Measurements from ENCODE around the gene VEGFA.

VEGFA gene

GRCh38 chr6:43788301-43788700, 18.3 kb downstream of the VEGFA start:
- DNase-seq, result no peak

GRCh38 chr6:43789447-43789846, 19.4 kb downstream of the VEGFA start:
- DNase-seq, result peak; percentile 63

GRCh38 chr6:43790031-43790430, 20.0 kb downstream of the VEGFA start:
- no peak for DNase-seq

- no peak for DNase-seq
These were observed 21.9 kb downstream of the VEGFA start for GRCh38 chr6:43791745-43792422.

GRCh38 chr6:43793154-43793874, 23.3 kb downstream of the VEGFA start:
- no peak for DNase-seq

- no peak for DNase-seq
These were observed 23.8 kb downstream of the VEGFA start for GRCh38 chr6:43793875-43794242.

GRCh38 chr6:43795421-43795820, 25.4 kb downstream of the VEGFA start:
- no peak for DNase-seq

- DNase-seq, result no peak
These were observed 26.2 kb downstream of the VEGFA start for GRCh38 chr6:43796168-43796567.

- no peak for DNase-seq
These were observed 27.2 kb downstream of the VEGFA start for GRCh38 chr6:43796903-43797890.

- no peak for DNase-seq
These were observed 27.9 kb downstream of the VEGFA start for GRCh38 chr6:43797919-43798318.

GRCh38 chr6:43798688-43799444, 28.9 kb downstream of the VEGFA start:
- DNase-seq, result no peak

GRCh38 chr6:43799551-43800297, 29.7 kb downstream of the VEGFA start:
- DNase-seq, result no peak

GRCh38 chr6:43800298-43800623, 30.2 kb downstream of the VEGFA start:
- no peak for DNase-seq

- no peak for DNase-seq
These were observed 30.9 kb downstream of the VEGFA start for GRCh38 chr6:43800746-43801494.

GRCh38 chr6:43801495-43802181, 31.6 kb downstream of the VEGFA start:
- no peak for DNase-seq

GRCh38 chr6:43803055-43803782, 33.2 kb downstream of the VEGFA start:
- DNase-seq, result peak; percentile 23

- DNase-seq, result no peak
These were observed 34.0 kb downstream of the VEGFA start for GRCh38 chr6:43803783-43804549.

- no peak for DNase-seq
These were observed 34.7 kb downstream of the VEGFA start for GRCh38 chr6:43804550-43805223.

- DNase-seq, result peak; percentile 28
These were observed 35.7 kb downstream of the VEGFA start for GRCh38 chr6:43805699-43806042.
